ENCODE results near the gene SGO2.
"Not testable (repeated sequence)": the region's sequence is repeated elsewhere in the genome, so short reads cannot be mapped to it uniquely, and the experiment has no call there.

Gene SGO2

DNA sequence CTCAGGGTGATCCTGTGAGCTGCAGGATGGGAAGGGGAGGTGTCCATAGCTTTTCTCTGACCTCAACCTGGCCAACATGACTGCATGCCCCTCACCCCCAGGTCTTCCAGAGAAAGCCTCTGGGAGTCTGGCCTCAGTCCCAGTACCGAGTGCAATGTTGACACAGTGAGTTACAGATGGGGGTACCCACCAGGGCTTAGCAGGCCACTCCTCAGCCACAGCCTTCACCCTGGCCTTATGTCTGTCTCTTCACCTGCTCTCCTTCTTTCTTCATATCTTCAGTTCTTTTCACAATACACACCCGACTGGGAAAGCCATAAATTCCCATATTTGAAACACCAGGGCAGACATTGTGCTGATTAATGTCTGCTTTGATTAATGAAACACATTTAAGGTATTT lies 93.3 kb downstream of the SGO2 start:
- in situ Hi-C loops (cut with HindIII; ENCODE audit: low pct_unique_long_range_greater_than_20kb, low sequenced_read_pairs) = no loop called here

DNA sequence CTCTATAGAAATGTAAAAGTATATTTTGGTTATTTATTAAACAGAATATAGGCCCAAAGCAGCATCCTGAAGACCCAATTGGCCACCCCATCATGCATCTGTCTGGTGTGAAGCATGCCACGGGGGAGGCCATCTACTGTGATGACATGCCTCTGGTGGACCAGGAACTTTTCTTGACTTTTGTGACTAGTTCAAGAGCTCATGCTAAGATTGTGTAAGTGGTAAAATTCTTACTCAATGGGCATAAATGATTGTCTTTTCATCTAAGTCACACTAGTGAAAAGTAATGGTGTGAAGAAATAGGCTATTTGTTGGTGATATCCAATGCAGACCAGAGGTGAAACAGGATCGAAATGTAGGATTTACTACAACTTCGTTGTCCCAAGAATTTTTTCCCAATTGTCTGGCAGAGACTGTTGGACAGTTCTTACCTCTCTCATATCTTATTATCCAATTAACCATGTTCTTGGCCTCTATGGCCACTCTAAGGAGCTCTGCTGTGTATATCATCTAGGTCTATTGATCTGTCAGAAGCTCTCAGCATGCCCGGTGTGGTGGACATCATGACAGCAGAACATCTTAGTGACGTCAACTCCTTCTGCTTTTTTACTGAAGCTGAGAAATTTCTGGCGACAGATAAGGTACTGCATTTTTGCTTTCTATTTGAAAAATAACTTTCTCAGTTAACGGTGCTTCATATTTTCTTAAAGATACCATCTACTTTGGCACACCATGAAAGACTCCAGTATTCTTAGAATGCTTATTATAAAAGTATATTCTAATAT lies 94.8 kb downstream of the SGO2 start:
- no peak for DNase-seq (ENCODE audit: low read depth in 1 of 2, low spot score in 1 of 2)
- TF ChIP-seq JUND (IDR thresholded peaks at IDR 0.05; ENCODE audit: low read depth) = no peak
- in situ Hi-C loops (cut with HindIII; ENCODE audit: low pct_unique_long_range_greater_than_20kb, low sequenced_read_pairs) = no loop called here

More for the DNA sequence above, 93.3 kb downstream of the SGO2 start:
- no peak for DNase-seq (ENCODE audit: low read depth in 1 of 2, low spot score in 1 of 2)
- no peak for TF ChIP-seq JUND (IDR thresholded peaks at IDR 0.05; ENCODE audit: low read depth)

DNA sequence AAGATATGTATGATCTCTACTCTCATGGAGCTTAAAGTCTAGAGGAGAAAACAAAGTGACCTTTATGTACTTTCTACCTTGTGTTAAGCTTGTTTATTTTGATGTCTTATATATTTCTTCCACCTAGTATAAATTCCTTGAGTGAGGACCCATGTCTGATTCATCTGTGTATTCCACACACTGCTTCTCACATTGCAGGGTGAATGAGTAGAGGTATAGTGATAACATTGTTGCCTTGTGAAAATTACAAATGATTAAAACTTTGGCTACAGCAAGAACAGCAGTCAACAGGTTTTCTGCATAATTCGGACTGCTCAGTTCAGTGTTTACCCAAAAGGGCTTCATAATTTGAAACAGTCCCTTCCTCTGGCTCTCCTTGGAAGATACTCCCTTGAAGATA lies 96.1 kb downstream of the SGO2 start:
- no peak for DNase-seq (ENCODE audit: low read depth in 1 of 2, low spot score in 1 of 2)
- in situ Hi-C loops (cut with HindIII; ENCODE audit: low pct_unique_long_range_greater_than_20kb, low sequenced_read_pairs) = no loop called here
- no peak for TF ChIP-seq JUND (IDR thresholded peaks at IDR 0.05; ENCODE audit: low read depth)

DNA sequence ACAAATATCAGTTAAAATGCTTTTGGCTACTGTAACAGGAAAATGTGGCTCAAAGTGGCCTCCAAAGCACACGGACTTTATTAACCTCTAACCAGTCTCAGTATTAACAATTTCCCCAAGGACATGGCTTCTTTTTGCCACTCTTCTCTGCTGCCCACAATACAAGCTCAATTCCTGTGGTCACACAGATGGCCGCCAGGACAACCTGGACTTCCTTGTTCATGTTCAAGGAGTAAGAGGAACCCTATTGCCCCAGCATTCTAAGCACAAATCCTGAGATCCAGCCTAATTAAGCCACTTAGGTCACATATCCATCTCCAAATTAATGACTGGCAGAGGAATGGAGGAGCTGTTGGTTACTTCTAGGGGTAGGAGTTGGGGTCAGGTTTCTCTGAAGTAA lies 98.0 kb downstream of the SGO2 start:
- TF ChIP-seq JUND (IDR thresholded peaks at IDR 0.05; ENCODE audit: low read depth) = no peak
- in situ Hi-C loops (cut with HindIII; ENCODE audit: low pct_unique_long_range_greater_than_20kb, low sequenced_read_pairs) = no loop called here
- DNase-seq (ENCODE audit: low read depth in 1 of 2, low spot score in 1 of 2) = no peak

DNA sequence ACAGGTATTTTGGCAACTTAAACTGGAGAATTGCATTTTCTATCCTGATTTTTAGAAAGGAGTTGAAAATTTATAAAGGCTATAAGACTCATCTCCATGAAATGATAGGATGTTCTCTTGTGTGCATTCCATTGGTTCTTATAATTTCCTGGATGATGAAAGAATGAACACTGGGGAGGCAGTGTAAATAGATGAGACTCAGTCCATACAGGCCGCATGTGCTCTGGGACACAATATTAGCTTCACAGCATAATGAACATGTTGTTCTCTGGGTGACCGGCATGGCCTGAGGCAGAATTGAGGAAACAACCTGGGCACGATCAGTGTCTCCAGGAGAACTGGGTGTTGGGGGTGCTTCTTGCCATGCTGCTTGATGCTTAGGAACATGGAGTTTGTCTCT lies 98.7 kb downstream of the SGO2 start:
- in situ Hi-C loops (cut with HindIII; ENCODE audit: low pct_unique_long_range_greater_than_20kb, low sequenced_read_pairs) = no loop called here
- DNase-seq (ENCODE audit: low read depth in 1 of 2, low spot score in 1 of 2) = no peak
- no peak for TF ChIP-seq JUND (IDR thresholded peaks at IDR 0.05; ENCODE audit: low read depth)

DNA sequence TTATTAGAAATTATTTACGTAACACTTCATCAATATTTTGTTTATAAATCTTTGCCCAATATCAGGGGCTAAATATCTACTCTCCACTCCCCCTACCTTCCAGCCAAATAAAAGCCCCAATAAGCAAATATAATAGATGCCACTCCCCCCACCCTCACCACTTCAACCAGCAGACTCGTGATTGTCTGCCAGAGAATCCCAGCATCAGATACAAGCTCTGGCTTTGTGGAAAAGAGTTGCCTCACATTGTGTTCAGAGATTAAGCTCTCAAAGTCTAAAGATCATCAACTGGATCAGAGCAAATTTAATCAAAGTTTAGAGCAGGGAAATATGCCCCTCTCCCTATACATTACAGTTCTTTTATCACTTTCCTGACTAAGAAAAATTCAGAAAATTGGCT lies 99.3 kb downstream of the SGO2 start:
- DNase-seq (ENCODE audit: low read depth in 1 of 2, low spot score in 1 of 2) = no peak
- no peak for TF ChIP-seq JUND (IDR thresholded peaks at IDR 0.05; ENCODE audit: low read depth)
- in situ Hi-C loops (cut with HindIII; ENCODE audit: low pct_unique_long_range_greater_than_20kb, low sequenced_read_pairs) = no loop called here

DNA sequence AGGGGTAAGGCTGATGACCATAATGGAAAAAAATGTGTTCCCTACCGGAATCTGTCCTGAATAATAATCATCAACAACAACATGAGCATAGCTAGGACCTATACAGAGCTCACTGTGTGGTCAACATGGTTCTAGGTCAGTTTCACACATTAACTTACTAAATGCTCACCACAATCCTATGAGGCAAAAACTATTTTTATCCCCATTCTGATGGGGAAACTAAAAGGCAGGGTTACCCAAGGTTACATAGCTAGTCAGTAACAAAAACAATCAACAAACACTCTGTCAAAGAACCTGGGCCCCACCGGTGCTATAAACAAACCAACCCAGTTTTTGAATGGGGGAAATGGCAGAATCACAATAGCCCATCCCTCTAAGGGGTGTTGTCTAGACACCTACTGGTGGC lies 100.0 kb downstream of the SGO2 start:
- TF ChIP-seq JUND (IDR thresholded peaks at IDR 0.05; ENCODE audit: low read depth) = no peak

DNA sequence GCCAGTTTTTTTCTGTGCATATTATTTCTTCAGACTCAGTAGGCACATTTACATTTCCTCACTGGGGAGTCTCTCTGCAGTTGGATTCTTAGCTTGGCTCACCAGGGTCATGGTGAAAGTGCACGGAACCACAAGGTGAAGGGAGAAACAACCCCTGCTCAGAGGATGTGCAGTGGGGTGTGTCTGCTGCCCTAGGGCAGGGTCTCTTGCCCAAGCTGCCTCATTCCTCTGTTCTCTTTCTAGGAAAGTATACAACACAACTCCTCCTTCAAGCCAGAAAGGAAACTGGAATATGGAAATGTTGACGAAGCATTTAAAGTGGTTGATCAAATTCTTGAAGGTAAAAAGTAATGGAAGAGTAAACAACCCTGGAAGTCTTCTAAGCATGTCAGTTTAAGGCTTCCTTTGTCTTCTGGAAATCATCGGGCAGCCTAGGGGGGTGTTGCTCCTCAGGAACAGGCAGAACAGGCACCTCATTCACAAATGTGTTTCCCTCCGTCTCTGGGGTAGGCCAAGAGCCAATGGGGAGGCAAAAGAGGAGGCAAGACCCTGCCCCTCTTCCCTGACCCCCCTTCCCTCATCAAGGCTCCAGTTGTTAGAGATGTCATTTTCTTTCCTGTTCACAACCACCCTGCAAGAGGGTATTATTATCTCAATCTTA lies 101.2 kb downstream of the SGO2 start:
- no peak for TF ChIP-seq JUND (IDR thresholded peaks at IDR 0.05; ENCODE audit: low read depth)
- in situ Hi-C loops (cut with HindIII; ENCODE audit: low pct_unique_long_range_greater_than_20kb, low sequenced_read_pairs) = no loop called here
- DNase-seq (ENCODE audit: low read depth in 1 of 2, low spot score in 1 of 2) = no peak

More for the DNA sequence above, 100.0 kb downstream of the SGO2 start:
- in situ Hi-C loops (cut with HindIII; ENCODE audit: low pct_unique_long_range_greater_than_20kb, low sequenced_read_pairs) = no loop called here
- no peak for DNase-seq (ENCODE audit: low read depth in 1 of 2, low spot score in 1 of 2)

DNA sequence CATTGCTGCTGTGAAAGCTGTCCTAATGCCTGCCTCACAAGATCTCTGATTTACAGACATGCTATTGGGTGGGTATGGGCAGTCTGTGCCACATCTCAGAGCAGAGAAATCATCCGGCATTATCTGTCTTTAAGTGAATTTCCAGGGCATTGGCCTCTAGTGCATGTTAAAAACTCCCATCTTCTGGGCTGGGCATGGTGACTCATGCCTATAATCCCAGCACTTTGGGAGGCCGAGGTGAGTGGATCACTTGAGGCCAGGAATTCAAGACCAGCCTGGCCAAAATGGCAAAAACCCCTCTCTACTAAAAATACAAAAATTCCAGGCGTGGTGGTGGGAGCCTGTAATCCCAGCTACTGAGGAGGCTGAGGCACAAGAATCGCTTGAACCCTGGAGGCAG lies 102.5 kb downstream of the SGO2 start:
- DNase-seq (ENCODE audit: low read depth in 1 of 2, low spot score in 1 of 2); in situ Hi-C loops (cut with HindIII; ENCODE audit: low pct_unique_long_range_greater_than_20kb, low sequenced_read_pairs): not testable (repeated sequence)

DNA sequence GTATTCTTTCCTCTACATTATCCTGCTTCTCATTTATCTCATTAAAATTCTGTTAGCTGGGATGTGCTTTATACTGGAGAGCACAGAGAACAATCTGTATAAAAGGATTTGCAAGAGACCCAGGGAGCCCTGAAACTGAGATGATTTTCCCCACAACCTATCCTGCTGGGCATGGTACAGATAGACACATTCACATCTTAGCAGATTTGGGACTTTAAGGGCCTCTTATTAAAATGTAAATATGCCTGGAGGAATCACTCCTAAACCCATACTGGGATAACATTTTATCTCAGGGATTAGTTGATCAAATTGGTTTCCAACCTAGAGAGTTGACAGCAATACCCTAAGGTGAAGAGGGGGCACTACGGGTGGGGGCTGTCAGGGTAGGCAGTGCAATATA lies 105.3 kb downstream of the SGO2 start:
- no peak for DNase-seq (ENCODE audit: low read depth in 1 of 2, low spot score in 1 of 2)
- in situ Hi-C loops (cut with HindIII; ENCODE audit: low pct_unique_long_range_greater_than_20kb, low sequenced_read_pairs) = no loop called here
- TF ChIP-seq JUND (IDR thresholded peaks at IDR 0.05; ENCODE audit: low read depth) = no peak
